ENCODE data around the gene GCNT2.

GRCh38 chr6:10518557-10519407, 2.4 kb upstream of the GCNT2 start:
- TF ChIP-seq POLR2AphosphoS5 (IDR thresholded peaks at IDR 0.05; ENCODE audit: low read depth, low read length) (no peak), REST (IDR thresholded peaks at IDR 0.05; ENCODE audit: insufficient read depth in 1 of 2, low read depth in 2 of 2, low read length in 1 of 2) (no peak), CTCF (IDR thresholded peaks at IDR 0.05) (no peak)

All from Panc1 (cell line).